NCI-H345 (cell line): ENCODE results near the gene ATL3.
"Not testable (repeated sequence)": the region's sequence is repeated elsewhere in the genome, so short reads cannot be mapped to it uniquely, and the experiment has no call there.

Source experiments
- DNase-seq: peaks from one replicate; lab custom pipeline; 2025; lab: John Stamatoyannopoulos, UW

ATL3 gene

DNA sequence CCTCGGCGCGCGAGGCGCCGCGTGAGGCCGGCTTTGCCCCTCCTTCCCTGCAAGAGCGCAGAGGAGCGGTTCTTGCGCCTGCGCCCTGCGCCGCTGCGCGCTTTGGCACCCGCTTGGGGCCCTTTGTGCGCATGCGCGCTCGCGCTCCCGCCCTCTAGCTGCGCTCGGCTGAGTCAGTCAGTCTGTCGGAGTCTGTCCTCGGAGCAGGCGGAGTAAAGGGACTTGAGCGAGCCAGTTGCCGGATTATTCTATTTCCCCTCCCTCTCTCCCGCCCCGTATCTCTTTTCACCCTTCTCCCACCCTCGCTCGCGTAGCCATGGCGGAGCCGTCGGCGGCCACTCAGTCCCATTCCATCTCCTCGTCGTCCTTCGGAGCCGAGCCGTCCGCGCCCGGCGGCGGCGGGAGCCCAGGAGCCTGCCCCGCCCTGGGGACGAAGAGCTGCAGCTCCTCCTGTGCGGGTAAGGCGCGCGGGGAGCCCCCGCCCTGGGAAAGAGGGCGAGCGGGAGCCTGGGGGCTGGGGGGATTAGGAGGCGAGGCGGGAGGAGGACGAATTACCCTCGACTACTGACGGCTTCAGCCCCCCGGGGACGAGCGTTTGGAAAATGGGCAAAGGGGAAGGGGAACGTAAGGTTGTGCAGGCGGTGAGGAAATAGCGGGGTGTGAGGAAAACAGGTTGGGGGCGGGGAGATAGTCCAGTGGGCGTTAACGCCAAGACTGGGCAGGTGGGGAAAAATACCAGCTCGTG lies 10.3 kb upstream of the ATL3 start, which contains the start of gene RTN3:
Gene RTN3 (plus strand): TSS at position 180 of the 745 bp plus-strand sequence. CDS start 137 bp downstream, at position 317.
- DNase-seq: peak; percentile 98

DNA sequence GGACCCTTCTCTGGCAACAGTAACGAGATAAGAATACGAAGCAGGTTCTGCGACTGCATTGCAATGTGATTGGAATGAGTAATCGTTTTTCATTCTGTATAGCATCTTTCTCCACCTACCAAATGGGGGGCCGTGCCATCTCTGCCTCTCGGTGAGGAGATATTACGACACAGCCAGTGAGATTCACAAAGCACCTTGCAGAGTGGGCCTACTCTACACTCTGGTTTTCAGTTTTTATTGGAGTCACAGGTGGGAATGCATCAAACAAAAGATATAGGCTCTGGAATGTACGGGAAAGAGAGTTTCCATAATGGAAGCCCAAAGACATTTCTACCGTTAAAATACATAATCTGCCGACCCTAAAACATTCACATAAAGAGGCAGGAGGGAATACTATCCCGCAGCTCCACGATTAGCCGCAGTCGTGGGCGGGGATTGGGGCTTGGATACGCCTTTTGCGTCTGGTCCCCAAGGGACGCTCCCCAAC lies 9.7 kb upstream of the ATL3 start:
- DNase-seq: peak; percentile 53

DNA sequence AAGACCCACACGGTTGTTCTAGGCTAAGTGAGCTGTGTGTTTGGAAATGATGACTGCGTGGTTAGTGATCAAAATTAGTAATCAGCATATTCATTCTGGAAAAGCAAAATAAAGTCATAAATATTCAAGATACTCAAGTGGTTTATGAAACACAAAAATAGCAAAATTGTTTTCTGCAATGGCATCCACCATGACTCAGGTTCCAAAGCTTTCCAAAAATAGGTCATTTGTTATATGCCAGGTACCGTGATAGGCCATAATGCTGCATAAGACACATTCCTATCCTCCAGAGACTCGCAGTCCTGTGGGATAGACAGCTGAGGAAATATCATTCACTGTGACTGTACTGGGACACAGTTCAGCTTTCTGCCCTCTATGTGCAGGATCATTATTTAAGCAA lies 2.4 kb upstream of the ATL3 start:
- no peak for DNase-seq

DNA sequence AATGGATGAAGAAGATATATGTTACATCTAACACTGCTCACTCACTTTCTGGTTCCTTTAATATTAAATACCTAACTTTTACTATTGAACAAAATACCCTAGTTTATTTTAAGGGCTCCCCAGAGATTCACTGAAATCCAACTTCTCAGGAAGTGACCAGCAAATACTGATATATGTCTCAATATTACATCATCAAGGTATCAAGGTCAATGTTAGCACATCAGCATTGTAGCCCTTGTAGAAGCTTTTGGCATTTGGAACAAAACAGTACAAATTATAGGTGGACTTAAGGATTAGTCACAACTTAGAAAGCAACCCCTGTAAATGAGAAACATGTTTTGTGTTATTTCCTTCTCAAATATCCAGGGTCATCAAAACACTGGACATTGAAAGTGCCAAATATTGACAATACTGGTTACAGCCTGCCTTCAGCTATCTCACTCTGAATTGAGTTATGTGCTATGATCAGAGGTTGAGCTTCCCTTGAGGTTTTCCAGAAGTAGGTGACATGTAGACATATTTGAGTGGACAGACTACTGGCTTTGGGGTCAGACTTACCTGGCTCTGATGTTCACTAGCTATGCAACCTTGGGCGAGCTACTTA lies 1.9 kb upstream of the ATL3 start:
- DNase-seq: no peak

DNA sequence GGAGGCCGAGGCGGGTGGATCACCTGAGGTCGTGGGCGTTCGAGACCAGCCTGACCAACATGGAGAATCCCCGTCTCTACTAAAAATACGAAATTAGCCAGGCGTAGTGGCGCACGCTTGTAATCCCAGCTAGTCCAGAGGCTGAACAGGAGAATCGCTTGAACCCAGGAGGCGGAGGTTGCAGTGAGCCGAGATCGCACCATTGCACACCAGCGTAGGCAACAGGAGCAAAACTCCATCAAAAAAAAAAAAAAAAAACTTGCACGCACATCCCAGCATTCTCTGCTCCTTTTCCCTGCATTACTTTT lies 934 bp upstream of the ATL3 start:
- DNase-seq: no peak

DNA sequence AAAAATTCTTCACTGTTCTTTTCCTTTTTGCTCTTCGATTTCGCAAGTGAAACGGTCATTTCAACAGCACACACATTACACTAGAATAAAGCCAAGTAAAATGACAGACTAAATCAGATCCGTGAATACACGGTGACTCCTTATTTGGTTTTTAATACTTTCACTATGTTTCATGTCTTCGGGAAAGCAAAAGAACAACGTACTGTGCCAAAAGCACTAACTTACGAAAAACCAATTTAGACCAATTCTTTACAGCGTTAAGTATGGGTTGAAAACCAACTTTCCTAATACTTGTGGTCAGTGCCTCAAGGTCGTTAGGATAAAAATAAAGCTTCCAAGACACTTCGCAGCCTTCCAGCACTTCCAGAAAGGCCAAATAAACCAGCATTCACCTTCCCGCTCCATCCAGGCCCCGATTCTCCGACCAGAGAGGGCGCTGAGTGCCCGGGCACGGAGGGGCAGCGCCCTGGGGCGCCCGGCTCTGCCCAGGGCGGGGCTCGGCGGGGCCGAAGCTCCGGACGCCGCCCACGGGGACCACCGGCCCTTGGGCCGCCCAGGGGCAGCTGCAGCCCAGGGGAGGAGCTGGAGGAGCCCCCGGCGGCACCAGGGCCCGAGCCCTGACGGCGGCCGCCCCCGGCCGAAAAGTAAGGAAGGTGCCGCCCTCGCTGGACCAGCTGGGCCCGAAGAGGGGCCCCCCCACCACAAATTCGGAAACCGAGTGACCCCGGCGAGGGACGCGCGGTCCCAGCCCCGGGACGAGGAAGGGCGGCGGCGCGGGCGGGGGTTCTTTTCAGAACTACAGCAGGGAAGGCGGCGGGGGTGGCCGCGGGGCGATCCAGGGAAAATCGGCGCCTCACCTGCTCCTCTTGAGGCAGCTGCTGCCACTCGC lies 499 bp downstream of the ATL3 start:
- DNase-seq: peak; percentile 36

DNA sequence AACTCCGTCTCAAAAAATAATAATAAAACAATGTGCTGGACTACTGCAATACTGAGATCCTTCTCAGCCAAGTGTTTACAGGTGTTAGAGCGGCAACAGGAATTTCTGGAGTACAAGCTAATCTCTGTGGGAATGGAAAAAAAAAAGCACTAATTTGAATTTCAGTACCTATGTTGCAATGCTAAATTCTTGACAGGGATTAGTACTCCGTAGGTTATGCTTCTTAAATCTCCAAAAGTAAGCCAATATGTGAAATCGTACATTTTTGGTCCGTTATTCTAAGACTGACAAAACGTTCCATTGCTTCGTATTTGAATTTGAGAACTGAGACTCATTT lies 1.1 kb downstream of the ATL3 start:
- DNase-seq: no peak

DNA sequence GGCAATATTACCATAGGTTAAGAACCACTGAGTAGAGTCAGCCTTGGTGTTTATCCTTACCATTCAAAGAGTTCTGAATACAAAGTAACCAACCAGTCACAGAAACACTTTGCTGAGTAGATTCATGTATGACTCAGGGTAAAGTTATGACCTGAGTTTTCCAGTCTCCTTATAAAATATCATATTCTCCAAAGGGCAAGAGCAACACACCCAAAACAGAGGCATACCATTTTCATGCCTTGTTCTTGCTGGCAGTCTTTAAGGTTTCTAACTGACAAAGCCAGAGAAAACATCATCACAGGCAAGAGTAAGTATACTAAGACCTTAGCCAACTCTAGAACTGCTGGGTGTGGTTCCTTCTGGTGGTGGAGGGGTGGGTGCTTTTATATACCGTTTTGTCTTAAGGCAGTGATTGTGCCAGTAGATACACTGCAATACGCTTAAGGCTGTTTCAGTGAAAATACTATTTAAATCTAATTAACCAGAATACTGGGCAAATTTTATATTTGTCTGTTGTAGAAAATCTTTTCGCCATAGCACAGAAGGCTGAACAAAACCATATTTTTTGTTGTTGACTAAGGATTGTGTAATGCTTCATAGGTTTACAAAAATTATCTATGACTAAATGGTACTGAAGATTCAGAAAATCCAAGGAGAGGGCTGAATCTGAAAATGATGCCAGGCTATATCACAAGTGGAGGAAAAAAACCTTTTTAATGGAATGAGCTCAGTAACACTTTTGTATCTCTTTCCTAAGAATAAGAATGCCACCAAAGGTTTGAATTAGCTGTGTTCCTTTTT lies 3.0 kb downstream of the ATL3 start:
- no peak for DNase-seq

DNA sequence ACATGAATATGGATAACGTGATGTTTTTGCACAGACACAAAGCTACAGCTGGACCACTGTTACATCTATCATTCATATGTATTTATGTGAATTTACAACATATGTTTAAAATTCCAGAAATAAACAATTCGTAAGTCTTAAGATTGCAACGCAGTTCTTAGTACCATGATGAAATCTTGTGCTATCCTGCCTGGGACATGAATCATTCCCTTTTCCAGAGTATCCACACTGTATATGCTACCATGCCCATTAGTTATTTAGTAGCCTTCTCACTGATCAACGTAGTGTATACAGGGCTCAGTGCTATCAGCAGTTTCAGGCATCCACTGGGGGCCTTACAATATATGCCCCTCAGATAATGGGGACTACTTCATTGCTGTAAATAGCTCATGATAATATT lies 4.3 kb downstream of the ATL3 start:
- DNase-seq: no peak

DNA sequence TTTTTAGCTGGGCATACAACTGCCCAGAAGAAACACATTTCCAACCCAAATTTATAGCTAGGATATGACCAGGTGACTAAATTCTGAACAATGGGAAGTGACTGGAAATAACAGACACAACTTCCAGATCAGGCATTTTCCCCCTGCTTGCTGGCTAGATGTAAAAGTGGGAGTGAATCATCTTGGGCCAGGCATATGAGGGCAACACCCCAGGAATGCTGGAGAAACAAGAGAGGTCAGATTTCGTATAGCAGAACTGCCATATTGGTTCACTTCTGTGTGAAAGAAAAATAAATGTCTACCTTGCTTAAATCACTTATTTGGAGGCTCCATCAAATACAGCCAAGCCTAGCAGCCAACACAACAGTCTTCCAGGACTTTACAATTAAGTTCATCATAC lies 7.4 kb downstream of the ATL3 start:
- DNase-seq: no peak

DNA sequence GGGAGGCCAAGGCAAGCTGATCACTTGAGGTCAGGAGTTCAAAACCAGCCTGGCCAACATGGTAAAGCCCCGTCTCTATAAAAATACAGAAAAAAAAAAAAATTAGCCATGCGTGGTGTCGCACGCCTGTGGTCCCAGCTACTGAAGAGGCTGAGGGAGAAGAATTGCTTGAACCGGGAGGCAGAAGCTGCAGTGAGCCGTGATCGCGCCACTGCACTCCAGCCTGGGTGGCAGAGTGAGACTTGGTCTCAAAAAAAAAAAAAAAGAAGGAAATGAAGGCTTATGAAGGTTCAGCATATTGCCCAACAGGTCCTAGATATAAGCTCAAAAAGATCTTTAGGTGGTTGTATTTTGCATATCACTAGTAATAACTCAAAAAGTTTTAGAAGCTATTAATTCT lies 10.2 kb downstream of the ATL3 start:
- DNase-seq: no peak

DNA sequence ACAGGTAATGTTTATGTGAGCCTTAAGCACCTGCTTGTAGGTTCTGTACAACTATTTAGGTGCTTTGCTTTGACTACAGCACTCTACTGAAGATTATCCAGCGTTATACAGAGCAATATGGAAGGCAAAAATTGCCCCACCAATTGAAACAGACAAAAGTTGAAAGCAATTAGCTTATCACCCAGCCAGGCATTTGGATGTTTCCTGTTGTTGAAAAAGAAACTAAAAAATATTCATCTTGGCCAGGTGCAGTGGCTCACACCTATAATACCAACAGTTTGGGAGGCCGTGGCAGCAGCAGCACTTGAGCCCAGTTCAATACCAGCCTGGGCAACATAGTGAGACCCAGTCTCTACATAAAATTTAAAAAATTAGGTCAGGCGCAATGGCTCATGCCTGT lies 18.5 kb downstream of the ATL3 start:
- no peak for DNase-seq

DNA sequence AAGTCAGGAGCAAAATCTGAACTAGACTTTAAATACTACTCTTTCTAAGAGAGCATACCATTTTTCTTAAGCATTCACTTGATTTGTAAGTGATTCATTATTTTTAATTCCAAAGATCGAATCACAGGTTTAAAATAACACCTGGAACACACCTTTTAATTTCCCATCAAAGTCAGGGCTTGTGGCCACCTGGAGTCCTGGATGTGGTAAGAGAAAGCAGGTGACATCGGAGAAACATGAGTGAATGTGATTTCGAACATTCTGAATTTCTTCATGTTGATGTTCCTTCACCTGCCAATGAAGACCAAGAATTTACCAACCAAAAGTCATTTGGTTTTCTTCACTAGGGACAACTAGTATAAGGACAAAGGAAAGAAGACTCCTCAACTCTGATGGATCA lies 28.0 kb downstream of the ATL3 start:
- no peak for DNase-seq

DNA sequence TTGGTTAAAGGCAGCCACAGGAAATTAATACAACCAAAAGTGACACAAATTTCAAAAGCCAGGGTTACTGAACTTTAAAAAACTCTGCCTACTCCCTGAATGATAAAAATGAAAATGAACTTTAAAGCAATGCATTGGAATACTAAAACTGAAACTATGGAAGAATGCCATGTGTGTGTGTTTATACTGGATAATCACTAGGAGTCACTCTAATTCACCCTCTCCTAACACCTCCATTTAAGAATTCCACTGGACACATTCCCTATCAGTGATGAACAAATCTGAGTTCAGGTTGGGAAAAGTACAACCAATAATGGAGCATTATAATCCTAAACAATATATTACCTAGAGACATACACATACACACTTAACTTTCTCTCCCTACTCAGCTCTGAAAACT lies 29.4 kb downstream of the ATL3 start:
- DNase-seq: no peak

DNA sequence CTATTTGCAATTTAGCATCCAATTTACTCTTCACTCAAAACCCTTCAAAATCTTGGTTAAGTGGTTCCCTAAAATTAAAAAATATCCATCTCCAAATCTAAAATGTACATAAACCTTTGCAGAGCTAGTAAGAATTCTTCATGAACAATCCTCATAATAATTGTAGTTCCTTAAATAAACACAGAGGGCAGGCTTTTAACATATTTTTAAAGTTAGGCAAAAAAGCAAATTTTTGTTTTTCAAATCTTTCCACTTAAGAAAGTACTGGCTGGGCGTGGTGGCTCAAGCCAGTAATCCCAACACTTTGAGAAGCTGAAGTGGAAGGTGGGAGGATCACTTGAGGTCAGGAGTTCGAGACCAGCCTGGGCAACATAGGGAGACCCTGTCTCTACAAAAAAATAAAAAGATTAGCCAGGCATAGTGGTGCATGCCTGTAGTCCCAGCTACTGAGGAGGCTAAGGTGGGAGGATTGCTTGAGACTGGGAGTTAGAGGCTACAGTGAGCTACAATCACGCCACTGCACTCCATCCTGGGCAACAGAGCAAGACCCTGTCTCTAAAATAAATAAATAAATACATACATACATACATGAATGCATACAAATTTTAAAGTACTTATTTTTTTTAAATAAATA lies 31.9 kb downstream of the ATL3 start:
- no peak for DNase-seq

DNA sequence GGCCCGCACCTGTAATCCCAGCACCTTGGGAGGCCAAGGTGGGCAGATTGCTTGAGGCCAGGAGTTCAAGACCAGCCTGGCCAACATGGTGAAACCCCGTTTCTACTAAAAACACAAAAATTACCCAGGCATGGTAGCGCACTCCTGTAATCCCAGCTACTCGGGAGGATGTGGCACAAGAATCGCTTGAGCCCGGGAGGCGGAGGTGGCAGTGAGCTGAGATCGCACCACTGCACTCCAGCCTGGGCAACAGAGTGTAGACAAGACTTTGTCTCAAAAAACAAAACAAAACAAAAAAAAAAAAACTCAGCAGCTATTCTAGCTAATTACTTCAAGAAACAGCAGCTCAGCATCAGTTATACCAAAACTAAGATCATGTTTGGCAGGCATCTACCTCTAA lies 32.7 kb downstream of the ATL3 start:
- DNase-seq: not testable (repeated sequence)

DNA sequence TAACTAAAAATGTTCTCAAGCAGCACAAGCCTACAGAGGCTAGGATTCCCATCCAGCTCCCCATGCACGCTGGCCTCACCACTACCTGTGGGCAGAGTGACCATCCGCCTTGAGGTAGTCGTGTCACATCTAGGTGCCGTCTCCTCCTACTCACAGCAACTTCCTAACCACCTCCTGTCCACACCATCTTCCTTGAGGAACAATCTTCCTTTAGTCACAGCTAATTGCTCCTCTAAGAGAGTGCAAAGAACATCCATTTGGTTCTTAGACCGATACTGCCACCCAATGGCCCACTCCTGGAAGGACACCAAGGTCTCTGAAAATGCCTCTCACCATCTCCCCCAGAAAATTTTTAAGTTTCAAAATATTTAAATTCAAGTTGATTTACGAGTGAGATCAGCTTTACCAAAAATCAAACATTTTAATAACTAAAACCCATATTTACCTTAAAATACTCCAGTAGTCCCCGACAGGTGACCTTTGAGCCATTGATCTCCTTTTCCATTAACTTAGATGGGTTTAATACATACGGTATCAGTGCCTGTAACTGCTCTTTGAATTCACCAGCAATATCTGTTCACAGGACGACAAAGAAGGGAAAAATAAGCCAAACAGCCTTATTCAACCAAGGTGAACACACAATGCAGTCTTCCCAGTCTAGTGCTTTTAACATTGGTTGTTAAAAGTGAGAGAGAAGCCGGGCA lies 35.3 kb downstream of the ATL3 start:
- peak; percentile 18 for DNase-seq

DNA sequence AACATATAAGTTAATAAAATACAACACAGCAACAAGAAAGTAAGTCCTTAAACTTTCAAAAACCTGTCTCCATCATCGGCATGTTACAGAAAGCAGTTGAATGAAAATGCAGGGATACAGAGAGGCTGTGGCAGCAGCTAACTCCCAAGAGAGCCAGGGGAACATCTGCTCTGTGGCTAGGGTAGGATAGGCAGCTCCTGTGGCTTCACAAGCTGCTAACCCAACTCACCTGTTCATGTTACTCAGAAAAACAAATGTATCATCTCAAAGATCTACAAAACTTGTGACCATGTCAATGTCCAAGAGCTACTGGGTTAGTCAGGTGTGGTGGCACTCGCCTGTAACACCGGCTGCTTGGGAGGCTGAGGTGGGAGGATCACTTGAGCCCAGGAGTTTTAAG lies 41.8 kb downstream of the ATL3 start:
- DNase-seq: no peak

DNA sequence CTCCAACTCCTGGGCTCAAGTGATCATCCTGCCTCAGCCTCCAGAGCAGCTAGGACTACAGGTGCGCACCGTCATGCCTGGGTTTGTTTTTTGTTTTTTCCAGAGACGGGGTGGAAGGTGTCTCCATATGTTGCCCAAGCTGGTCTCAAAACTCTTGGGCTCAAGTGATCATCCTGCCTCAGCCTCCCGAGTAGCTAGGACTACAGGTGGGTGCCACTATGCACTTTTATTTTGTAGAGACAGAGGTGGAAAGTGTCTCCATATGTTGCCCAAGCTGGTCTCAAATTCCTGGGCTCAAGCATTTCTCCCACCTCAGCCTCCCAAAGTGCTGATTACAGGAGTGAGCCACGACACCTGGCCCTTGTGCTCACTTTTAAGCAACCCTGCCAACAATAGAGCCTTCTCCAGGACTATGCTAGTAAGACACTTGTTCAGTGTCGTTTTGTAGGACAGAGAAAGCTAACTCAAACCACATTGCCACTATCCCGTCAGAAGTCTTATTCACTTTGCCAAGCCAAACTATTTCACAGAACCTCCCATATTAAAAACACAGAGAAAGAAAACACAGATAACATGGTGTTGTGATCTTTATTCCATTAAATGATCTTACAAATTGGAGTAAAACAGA lies 47.5 kb downstream of the ATL3 start:
- no peak for DNase-seq

DNA sequence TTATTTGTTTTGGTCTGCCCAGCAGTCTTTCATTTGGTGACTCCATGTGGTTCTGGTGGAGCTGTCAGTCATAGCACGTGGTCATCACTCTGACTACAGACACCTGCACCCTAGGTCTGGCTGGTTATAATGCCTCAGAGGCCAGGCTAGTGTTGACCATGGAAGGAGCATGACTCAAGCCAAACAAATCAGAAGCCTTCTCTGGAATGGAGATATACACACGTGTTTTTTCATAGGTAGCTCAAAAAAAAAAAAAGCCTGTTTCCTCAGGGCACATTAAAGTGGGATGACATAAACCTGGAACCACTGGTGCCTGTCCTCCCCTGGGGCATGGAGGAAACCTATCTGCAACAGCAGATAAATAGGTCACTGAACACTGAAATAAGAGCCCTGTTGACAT lies 48.9 kb downstream of the ATL3 start:
- no peak for DNase-seq

DNA sequence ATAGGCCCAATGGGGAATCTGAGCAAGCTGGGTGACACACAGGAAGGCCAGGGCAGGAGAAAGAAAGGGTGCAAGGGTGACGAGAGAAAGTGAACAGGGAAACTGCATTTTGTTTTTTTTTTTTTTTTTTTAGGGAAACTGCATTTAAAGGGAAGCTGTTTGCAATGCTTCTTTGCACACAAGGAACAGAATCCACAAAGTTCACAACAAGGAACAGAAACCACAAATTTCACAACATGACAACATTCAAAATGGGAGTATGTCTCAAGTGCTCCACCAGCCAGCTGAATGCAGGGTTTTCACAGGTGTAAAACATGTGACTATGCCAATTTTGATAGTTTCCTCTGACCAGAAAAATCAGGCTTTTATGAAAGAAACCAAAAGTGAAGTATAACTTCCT lies 50.1 kb downstream of the ATL3 start:
- DNase-seq: no peak
